Hematopoietic multipotent progenitor cell treated with erythropoietin and hydrocortisone succinate and interleukin-3 and kit ligand, for 15 days (in vitro differentiated cells): Measurements from ENCODE around the gene ARF1.
A peak's percentile ranks its signal among the peaks of the same experiment; 100 is the strongest.

Experiments used
- DNase-seq: peaks from one replicate; pipeline ENCODE4 v3.0.0-alpha.2; 2015; ENCODE audit warnings: low spot score

Gene ARF1

GRCh38 chr1:228082214-228082917 is at the start of gene ARF1:
TSS of gene ARF1 (plus strand) at chr1:228082708. CDS start at chr1:228097115, 14,407 bp downstream.
- peak; percentile 96 for DNase-seq

GRCh38 chr1:228033376-228033775 is 49.1 kb upstream of the ARF1 start:
- DNase-seq = no peak

- DNase-seq = no peak
Observed at GRCh38 chr1:228034954-228035837, 47.3 kb upstream of the ARF1 start.

GRCh38 chr1:228035844-228036243 is 46.7 kb upstream of the ARF1 start:
- DNase-seq = no peak

GRCh38 chr1:228036701-228037231 is 45.7 kb upstream of the ARF1 start:
- DNase-seq = no peak

GRCh38 chr1:228037401-228038386 is 44.8 kb upstream of the ARF1 start:
- DNase-seq = no peak

GRCh38 chr1:228038387-228039005 is 44.0 kb upstream of the ARF1 start:
- no peak for DNase-seq

GRCh38 chr1:228039006-228039903 is 43.3 kb upstream of the ARF1 start:
- no peak for DNase-seq

- no peak for DNase-seq
Observed at GRCh38 chr1:228039986-228040385, 42.5 kb upstream of the ARF1 start.

GRCh38 chr1:228041316-228041715 is 41.2 kb upstream of the ARF1 start:
- no peak for DNase-seq

GRCh38 chr1:228042508-228042907 is 40.0 kb upstream of the ARF1 start:
- no peak for DNase-seq

- no peak for DNase-seq
Observed at GRCh38 chr1:228043281-228043848, 39.1 kb upstream of the ARF1 start.

GRCh38 chr1:228044961-228045360 is 37.5 kb upstream of the ARF1 start:
- DNase-seq = no peak

- no peak for DNase-seq
Observed at GRCh38 chr1:228045405-228045804, 37.1 kb upstream of the ARF1 start.

GRCh38 chr1:228045871-228046270 is 36.6 kb upstream of the ARF1 start:
- DNase-seq = no peak

GRCh38 chr1:228046421-228047182 is 35.9 kb upstream of the ARF1 start:
- DNase-seq = no peak

- no peak for DNase-seq
Observed at GRCh38 chr1:228047183-228047466, 35.4 kb upstream of the ARF1 start.

GRCh38 chr1:228048120-228048519 is 34.4 kb upstream of the ARF1 start:
- no peak for DNase-seq

- no peak for DNase-seq
Observed at GRCh38 chr1:228048659-228049298, 33.7 kb upstream of the ARF1 start.
